Ishikawa (cell line): Measurements from ENCODE around the gene AMZ1.

ENCODE experiments used
- CEBPB ChIP-seq: IDR thresholded peaks from 2 replicates; pipeline ENCODE4 v1.6.1; 2012
- CREB1 ChIP-seq: IDR thresholded peaks from 2 replicates; pipeline ENCODE4 v1.6.1; 2012; ENCODE audit warnings: low read depth
- EGR1 ChIP-seq: IDR thresholded peaks from 2 replicates; pipeline ENCODE4 v1.6.1; 2012
- EP300 ChIP-seq: IDR thresholded peaks from 2 replicates; pipeline ENCODE4 v1.6.1; 2012; ENCODE audit warnings: borderline replicate concordance
- MAX ChIP-seq: IDR thresholded peaks from 2 replicates; pipeline ENCODE4 v1.6.1; 2012
- NFIC ChIP-seq: IDR thresholded peaks from 2 replicates; pipeline ENCODE4 v1.6.1; 2012
- RAD21 ChIP-seq: IDR thresholded peaks from 2 replicates; pipeline ENCODE4 v1.6.1; 2012; ENCODE audit warnings: low read depth
- REST ChIP-seq: IDR thresholded peaks from 2 replicates; pipeline ENCODE4 v1.6.1; 2012; ENCODE audit warnings: low read depth, mild to moderate bottlenecking
- TAF1 ChIP-seq: IDR thresholded peaks from 2 replicates; pipeline ENCODE4 v1.6.1; 2012; ENCODE audit warnings: low read depth, mild to moderate bottlenecking
- TCF12 ChIP-seq: IDR thresholded peaks from 2 replicates; pipeline ENCODE4 v1.6.1; 2012; ENCODE audit warnings: low read depth
- TEAD4 ChIP-seq: IDR thresholded peaks from 2 replicates; pipeline ENCODE4 v1.6.1; 2012
- YY1 ChIP-seq: IDR thresholded peaks from 2 replicates; pipeline ENCODE4 v1.6.1; 2012; ENCODE audit warnings: low read depth
- ZBTB7A ChIP-seq: IDR thresholded peaks from 2 replicates; pipeline ENCODE4 v1.6.1; 2012; ENCODE audit warnings: low read depth

AMZ1 gene

GRCh38 chr7:2732388-2732787, 44.4 kb downstream of the AMZ1 start:
- TF ChIP-seq TAF1 (no peak), MAX (no peak), EP300 (no peak), RAD21 (no peak), REST (no peak), NFIC (no peak), YY1 (no peak), ZBTB7A (no peak), CEBPB (no peak), CREB1 (no peak)

- TF ChIP-seq RAD21 (no peak), NFIC (peak; percentile 53; the same call in 1 of the 2 replicates), REST (no peak), TAF1 (no peak), TCF12 (no peak), EP300 (no peak)
Observed at GRCh38 chr7:2732959-2733584, 45.1 kb downstream of the AMZ1 start.

GRCh38 chr7:2734084-2734686, 46.2 kb downstream of the AMZ1 start:
- TF ChIP-seq MAX (no peak), EP300 (no peak), REST (no peak), NFIC (no peak)

GRCh38 chr7:2734751-2735571, 47.0 kb downstream of the AMZ1 start:
- TF ChIP-seq ZBTB7A (no peak), REST (no peak), NFIC (no peak), EGR1 (no peak), RAD21 (no peak), TCF12 (no peak), EP300 (no peak), TEAD4 (no peak), CREB1 (no peak), CEBPB (no peak), MAX (no peak)
